DOHH2 (cell line): ENCODE data around the gene PPP1R15A.

Source experiments
- EZH2phosphoT487 ChIP-seq: fragments of 200-600 bp; sonication (generic); IDR thresholded peaks from 2 replicates; pipeline ENCODE4 v1.6.1; 2017; ENCODE audit warnings: borderline replicate concordance, mild to moderate bottlenecking, antibody characterized with exemption, low read length, moderate library complexity, mixed read lengths
- TF ChIP-seq, protein P1 (sequence below): fragments of 200-600 bp; sonication (generic); IDR thresholded peaks from one replicate; pipeline ENCODE4 v1.5.1; 2014; ENCODE audit warnings: antibody characterized with exemption, mild to moderate bottlenecking, low read depth, low read length; ENCODE audit not compliant: poor library complexity, severe bottlenecking

DNA sequence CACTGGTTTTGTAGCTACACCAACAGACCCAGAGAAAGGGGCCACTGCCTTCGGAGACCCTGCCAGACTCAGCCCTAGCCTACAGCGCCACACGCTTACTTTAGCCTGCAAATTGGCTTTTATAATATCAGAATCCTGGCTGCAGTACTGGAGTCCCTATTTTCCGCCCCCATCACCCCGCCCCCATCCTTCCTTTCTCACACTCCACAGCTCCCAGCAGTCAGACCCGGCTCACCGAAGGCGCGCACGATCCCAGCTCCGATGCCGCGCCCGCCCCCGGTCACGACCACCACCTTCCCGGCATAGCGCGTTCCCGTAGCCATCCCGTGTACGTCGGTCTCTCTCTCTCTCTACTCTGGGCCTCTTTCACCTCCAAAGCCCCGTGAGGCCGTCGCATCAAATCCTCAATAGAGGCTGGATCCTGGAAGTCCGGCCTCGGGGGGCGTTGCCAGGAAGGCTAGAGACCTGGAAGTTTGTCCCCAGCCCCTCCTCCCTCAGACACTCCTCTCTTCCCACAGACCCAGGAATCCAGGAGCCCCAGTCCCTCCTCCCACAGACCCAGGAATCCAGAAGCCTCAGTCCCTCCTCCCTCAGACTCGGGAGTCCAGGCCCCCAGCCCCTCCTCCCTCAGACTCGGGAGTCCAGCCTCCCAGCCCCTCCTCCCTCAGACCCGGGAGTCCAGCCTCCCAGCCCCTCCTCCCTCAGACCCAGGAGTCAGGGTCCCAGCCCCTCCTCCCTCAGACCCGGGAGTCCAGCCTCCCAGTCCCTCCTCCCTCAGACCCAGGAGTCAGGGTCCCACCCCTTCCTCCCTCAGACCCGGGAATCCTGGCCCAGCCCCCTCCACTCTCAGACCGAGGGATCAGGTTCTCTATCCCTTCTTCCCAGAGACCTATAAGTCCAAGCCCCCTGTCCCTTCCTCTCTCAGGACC lies 35.9 kb upstream of the PPP1R15A start, which contains the start of gene HSD17B14:
- TF ChIP-seq, protein P1, sequence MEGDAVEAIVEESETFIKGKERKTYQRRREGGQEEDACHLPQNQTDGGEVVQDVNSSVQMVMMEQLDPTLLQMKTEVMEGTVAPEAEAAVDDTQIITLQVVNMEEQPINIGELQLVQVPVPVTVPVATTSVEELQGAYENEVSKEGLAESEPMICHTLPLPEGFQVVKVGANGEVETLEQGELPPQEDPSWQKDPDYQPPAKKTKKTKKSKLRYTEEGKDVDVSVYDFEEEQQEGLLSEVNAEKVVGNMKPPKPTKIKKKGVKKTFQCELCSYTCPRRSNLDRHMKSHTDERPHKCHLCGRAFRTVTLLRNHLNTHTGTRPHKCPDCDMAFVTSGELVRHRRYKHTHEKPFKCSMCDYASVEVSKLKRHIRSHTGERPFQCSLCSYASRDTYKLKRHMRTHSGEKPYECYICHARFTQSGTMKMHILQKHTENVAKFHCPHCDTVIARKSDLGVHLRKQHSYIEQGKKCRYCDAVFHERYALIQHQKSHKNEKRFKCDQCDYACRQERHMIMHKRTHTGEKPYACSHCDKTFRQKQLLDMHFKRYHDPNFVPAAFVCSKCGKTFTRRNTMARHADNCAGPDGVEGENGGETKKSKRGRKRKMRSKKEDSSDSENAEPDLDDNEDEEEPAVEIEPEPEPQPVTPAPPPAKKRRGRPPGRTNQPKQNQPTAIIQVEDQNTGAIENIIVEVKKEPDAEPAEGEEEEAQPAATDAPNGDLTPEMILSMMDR: no peak
- TF ChIP-seq EZH2phosphoT487: no peak
